Thyroid gland (tissue), 4 donors: ENCODE measurements around the gene SYT15. TPM values are rescaled to one million over a fixed set of nuclear protein-coding genes. Genes with fewer than 3 reads are reported as not detected.

Source experiments
- DNase-seq, 2 donors: peaks; one replicate each; pipeline ENCODE4 v3.0.0-alpha.2; 2019
- H3K27ac ChIP-seq, 3 donors: fragments of 200-600 bp; sonication (generic); 1 replicate in 2 of 3; 2 replicates in 1 of 3; pipeline ENCODE4 v1.5.1; 2016 to 2019; ENCODE audit warnings: mild to moderate bottlenecking in 1 of 3, moderate library complexity in 1 of 3
- H3K27me3 ChIP-seq: fragments of 200-600 bp; sonication (generic); one replicate; pipeline ENCODE4 v1.5.1; 2019
- H3K36me3 ChIP-seq, 2 donors: fragments of 200-600 bp; sonication (generic); one replicate each; pipeline ENCODE4 v1.5.1; 2016 to 2019
- H3K4me1 ChIP-seq, 2 donors: fragments of 200-600 bp; sonication (generic); one replicate each; pipeline ENCODE4 v1.5.1; 2017 to 2019
- H3K4me3 ChIP-seq, 3 donors: fragments of 200-600 bp; sonication (generic); replicated peaks in 1 of 3; 1 replicate in 2 of 3; 2 replicates in 1 of 3; pipeline ENCODE4 v1.5.1; 2016; ENCODE audit warnings: mild to moderate bottlenecking in 1 of 3
- H3K9me3 ChIP-seq: fragments of 200-600 bp; sonication (generic); one replicate; pipeline ENCODE4 v1.5.1; 2017
- CTCF ChIP-seq, 6 experiments: fragments of 200-600 bp in 3 of 6; fragments of 450-650 bp in 3 of 6; sonication (generic) in 3 of 6; IDR thresholded peaks; one replicate each; pipeline ENCODE4 v1.5.1; 2016 to 2019; ENCODE audit warnings: antibody characterized with exemption in 6 of 6, mild to moderate bottlenecking in 2 of 6, inconsistent platforms in 1 of 6, moderate library complexity in 1 of 6
- POLR2A ChIP-seq, 2 donors: fragments of 450-650 bp; IDR thresholded peaks; one replicate each; pipeline ENCODE4 v1.6.1; 2017; ENCODE audit warnings: antibody characterized with exemption in 2 of 2, mild to moderate bottlenecking in 2 of 2, moderate library complexity in 1 of 2
- WGBS, 2 donors: methylation state at CpG; one replicate each; pipeline ENCODE4 v1.1.5; 2017; 5-methylcytosine and 5-hydroxymethylcytosine counted together
- intact Hi-C: fragments of 100-400 bp; cut with DNase I; formaldehyde crosslinking; loops from one replicate; pipeline ENCODE4 v1.15.1; 2023
- total RNA-seq, 4 donors: library from RNA; depleted of rRNA; stranded (reverse); fragments of >200 nt; gene quantifications; one replicate each; pipeline ENCODE4 v1.2.3, GENCODE V29; 2016

Gene SYT15
- total RNA-seq, 4 donors from 2014 or later: 1.9 to 5.0 (median 3.1) TPM

DNA sequence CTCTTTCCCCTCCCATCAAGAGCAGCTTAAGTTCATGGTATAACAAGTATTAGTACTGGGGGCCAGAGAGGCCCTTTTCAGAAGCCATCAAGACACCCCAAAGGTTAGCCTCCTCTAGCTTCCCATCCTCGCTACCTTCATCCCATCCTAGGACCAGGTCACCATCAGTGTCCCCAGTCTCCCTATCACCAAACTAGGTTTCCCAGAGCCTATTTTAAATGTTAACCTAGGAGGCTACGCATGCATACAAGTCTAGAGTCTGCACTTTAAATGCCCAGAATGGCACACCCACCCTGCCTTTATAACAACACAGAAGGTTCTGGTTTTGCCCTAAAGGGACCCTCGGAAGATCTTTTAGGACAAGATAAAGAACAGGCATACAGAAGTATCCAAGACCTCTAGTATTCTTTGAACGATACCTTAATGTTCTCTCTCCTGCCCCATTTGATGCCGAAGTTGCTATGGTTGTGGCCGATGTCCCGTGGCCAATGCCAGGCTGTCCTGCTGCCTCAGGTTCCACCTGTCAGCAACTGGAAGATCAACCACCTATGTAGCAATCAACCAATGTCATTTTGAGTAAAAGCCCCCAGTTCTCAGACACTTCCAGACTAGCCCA, 24.7 kb upstream of the SYT15 start:
- H3K4me3 ChIP-seq: no peak overlapping the region
- no peaks in the 10 kb centered on the region for H3K36me3 ChIP-seq
- no peaks in the 10 kb centered on the region for H3K27me3 ChIP-seq
- TF ChIP-seq POLR2A (IDR thresholded peaks at IDR 0.05): no peak
- TF ChIP-seq CTCF (IDR thresholded peaks at IDR 0.05): no peak
- no peak for DNase-seq
- H3K27ac ChIP-seq: no peak overlapping the region
- intact Hi-C loops: no loop called here
- 90 to 92% methylated on average over 7 of the region's 7 CpGs for WGBS, 2 donors
- H3K4me1 ChIP-seq: peaks cover 0 to 13% of the 10 kb centered on the region in 2 donors
- no peaks in the 10 kb centered on the region for H3K9me3 ChIP-seq

DNA sequence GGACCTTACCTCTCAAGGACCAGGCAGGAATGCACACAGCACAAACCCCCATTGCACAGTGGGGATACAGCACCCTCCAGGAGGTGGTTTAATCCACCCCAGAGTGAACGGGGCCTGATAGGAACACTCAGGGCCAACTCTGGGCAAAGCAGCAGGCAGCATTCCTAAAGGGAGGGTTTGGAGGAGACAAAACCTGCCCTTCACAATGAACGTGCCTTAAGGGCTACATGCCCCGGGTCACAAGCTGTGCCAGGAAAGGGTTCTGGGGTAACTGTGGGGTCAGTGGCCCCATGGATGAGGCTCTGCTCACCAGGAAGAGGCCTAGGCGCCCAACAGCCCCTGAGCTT, 23.6 kb upstream of the SYT15 start:
- intact Hi-C loops: no loop called here
- no peak overlapping the region for H3K27ac ChIP-seq
- no peak overlapping the region for H3K4me3 ChIP-seq
- no peaks in the 10 kb centered on the region for H3K36me3 ChIP-seq
- no peaks in the 10 kb centered on the region for H3K27me3 ChIP-seq
- 64 to 76% methylated on average over 4 of the region's 4 CpGs for WGBS, 2 donors
- no peaks in the 10 kb centered on the region for H3K9me3 ChIP-seq
- peak in 1 of 2 donors; percentile 6 for DNase-seq
- no peak for TF ChIP-seq POLR2A (IDR thresholded peaks at IDR 0.05)
- TF ChIP-seq CTCF (IDR thresholded peaks at IDR 0.05): no peak
- peaks cover 0 to 13% of the 10 kb centered on the region in 2 donors for H3K4me1 ChIP-seq

DNA sequence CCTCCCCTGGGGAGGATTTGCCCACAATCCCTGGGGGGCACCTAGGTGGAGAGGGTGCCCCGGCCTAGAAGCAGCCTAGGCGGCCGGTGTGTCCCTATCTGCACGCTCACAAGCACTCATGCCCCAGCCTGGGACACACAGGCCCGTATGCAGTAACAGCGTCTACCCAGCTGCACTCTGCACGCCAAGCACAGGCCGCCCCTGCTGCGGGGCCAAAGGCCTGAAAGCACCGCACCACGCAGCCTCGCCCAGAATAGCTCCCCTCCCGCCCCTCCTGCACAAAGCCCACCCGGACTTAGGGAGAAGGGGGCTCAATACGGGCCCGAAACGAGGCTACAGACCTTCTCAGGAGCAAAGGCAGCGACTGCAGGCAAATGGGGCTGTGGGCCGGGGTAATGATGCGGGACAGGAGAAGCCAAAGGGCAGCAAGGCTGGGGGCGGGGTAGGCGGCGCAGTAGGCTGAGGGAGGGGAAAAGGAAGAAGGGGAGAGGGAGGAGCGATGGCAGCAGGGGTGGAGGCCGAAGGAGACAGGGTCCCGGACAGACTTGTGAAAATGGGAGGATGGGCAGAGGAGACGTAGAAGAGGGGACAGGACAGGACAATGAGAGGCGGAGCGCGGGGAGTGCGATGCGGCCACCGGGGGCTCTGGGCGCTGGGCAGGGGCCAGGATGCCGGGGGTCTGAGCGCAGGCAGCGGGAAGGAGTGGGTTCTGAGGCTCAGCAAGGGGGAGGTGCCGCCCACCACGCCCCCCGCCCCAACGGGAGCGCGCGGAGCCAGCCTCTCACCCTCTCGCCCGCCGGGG, 23.0 kb upstream of the SYT15 start:
- intact Hi-C loops: no loop called here
- no peak for TF ChIP-seq CTCF (IDR thresholded peaks at IDR 0.05)
- TF ChIP-seq POLR2A (IDR thresholded peaks at IDR 0.05): no peak
- peak; percentile 60 to 65 for DNase-seq
- 22 to 23% methylated on average over 44 to 47 of the region's 47 CpGs for WGBS, 2 donors
- no peaks in the 10 kb centered on the region for H3K27me3 ChIP-seq
- H3K9me3 ChIP-seq: no peaks in the 10 kb centered on the region
- peak overlapping the region in 2 of 3 donors; percentile 17 to 62 for H3K4me3 ChIP-seq
- H3K4me1 ChIP-seq: peaks cover 0 to 13% of the 10 kb centered on the region in 2 donors
- H3K27ac ChIP-seq: no peak overlapping the region
- H3K36me3 ChIP-seq: no peaks in the 10 kb centered on the region

DNA sequence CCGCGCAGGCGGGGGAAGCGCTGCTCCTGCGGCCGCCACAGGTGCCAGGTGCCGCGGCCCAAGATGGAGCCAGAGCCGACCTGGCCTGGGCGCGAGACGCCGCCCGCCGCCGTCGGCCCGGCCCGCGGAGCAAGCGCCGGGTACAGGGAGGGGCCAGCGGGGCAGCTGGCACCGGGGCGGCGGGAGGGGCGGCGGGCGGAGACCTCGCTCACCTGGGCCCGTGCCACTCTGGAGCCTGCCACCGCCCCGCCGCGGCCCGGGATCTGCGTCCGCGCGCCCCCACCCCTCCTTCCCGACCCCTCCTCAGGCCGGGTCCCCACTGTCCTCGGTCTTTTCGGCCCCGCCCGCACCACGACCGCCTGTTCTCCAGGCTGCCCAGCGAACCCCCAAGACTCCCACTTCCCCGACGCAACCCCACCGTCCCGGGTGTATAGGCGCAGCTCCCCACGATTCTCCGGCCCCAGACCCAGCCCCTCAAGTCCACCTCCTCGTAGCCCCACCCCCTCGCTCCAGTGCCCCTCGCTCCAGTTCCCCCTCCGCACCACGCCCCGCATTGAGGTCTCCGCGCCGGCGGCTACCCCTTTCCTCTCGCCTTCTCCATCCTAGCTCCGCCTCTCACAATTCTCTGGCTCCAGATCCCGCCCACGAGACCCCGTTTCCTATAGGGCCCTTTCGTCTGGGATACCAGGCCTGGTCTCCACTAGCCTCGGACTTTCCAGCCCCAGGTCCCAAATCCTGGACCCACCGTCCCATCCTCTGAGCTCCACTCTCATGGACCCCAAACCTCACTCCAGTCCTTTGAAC, 22.2 kb upstream of the SYT15 start, which contains the start of gene GPRIN2:
Gene GPRIN2 (minus strand): TSS at position 144 of the 804 bp plus-strand sequence. CDS start 5,922 bp downstream, outside the sequence.
- no peaks in the 10 kb centered on the region for H3K36me3 ChIP-seq
- H3K4me1 ChIP-seq: peaks cover 0 to 13% of the 10 kb centered on the region in 2 donors
- no peaks in the 10 kb centered on the region for H3K9me3 ChIP-seq
- no peak within 1 kb of the TSS for H3K27ac ChIP-seq
- intact Hi-C loops: no loop called here
- H3K27me3 ChIP-seq: no peaks in the 10 kb centered on the region
- peak; percentile 74 for DNase-seq
- peak within 1 kb of the TSS in 2 of 3 donors; percentile 17 to 62 for H3K4me3 ChIP-seq
- 5 to 6% methylated on average over 49 to 59 of the region's 74 CpGs for WGBS, 2 donors
- TF ChIP-seq CTCF (IDR thresholded peaks at IDR 0.05) (no peak), POLR2A (IDR thresholded peaks at IDR 0.05) (peak in 1 of 2 donors; percentile 48)
